CD1c-positive myeloid dendritic cell (primary cell): ENCODE measurements around the gene FOXO1.
A peak's percentile ranks its signal among the peaks of the same experiment; 100 is the strongest.

Experiments used
- DNase-seq: peaks from one replicate; pipeline ENCODE4 v3.0.0-alpha.2; 2016; ENCODE audit errors: extremely low spot score

FOXO1 gene

GRCh38 chr13:40580566-40581276 lies 85.7 kb downstream of the FOXO1 start:
- DNase-seq = no peak

- DNase-seq = no peak
Measured at GRCh38 chr13:40579535-40579934, 86.9 kb downstream of the FOXO1 start.

GRCh38 chr13:40578055-40578454 lies 88.4 kb downstream of the FOXO1 start:
- no peak for DNase-seq

GRCh38 chr13:40576369-40576768 lies 90.1 kb downstream of the FOXO1 start:
- DNase-seq = no peak

GRCh38 chr13:40572961-40573360 lies 93.5 kb downstream of the FOXO1 start:
- DNase-seq = no peak

GRCh38 chr13:40571338-40571963 lies 95.0 kb downstream of the FOXO1 start:
- DNase-seq = no peak

- no peak for DNase-seq
Measured at GRCh38 chr13:40570930-40571329, 95.5 kb downstream of the FOXO1 start.

GRCh38 chr13:40569024-40569350 lies 97.5 kb downstream of the FOXO1 start:
- no peak for DNase-seq

- no peak for DNase-seq
Measured at GRCh38 chr13:40568246-40569023, 98.0 kb downstream of the FOXO1 start.

- no peak for DNase-seq
Measured at GRCh38 chr13:40566811-40567210, 99.6 kb downstream of the FOXO1 start.

GRCh38 chr13:40565282-40566148 lies 100.9 kb downstream of the FOXO1 start:
- no peak for DNase-seq

GRCh38 chr13:40564342-40565001 lies 102.0 kb downstream of the FOXO1 start:
- DNase-seq = peak; percentile 6

- peak; percentile 17 for DNase-seq
Measured at GRCh38 chr13:40563350-40564125, 102.9 kb downstream of the FOXO1 start.

- DNase-seq = no peak
Measured at GRCh38 chr13:40562975-40563349, 103.5 kb downstream of the FOXO1 start.

GRCh38 chr13:40559915-40560314 lies 106.5 kb downstream of the FOXO1 start:
- DNase-seq = no peak

GRCh38 chr13:40558656-40559055 lies 107.8 kb downstream of the FOXO1 start:
- DNase-seq = no peak

GRCh38 chr13:40556453-40556852 lies 110.0 kb downstream of the FOXO1 start:
- no peak for DNase-seq

GRCh38 chr13:40553356-40553755 lies 113.1 kb downstream of the FOXO1 start:
- no peak for DNase-seq

- DNase-seq = no peak
Measured at GRCh38 chr13:40552895-40553294, 113.5 kb downstream of the FOXO1 start.

- no peak for DNase-seq
Measured at GRCh38 chr13:40550130-40550529, 116.3 kb downstream of the FOXO1 start.
